H1 (cell line): ENCODE data around the gene SLC25A22. TPM values are rescaled to one million over a fixed set of nuclear protein-coding genes. Genes with fewer than 3 reads are reported as not detected.

ENCODE experiments used
- CTCF ChIA-PET: fragments of 300-600 bp; sonication (Branson Sonifier 250); formaldehyde crosslinking; loops from one replicate; lab custom pipeline; 2021; ENCODE audit not compliant: partially characterized antibody; lab: Charles Lee
- POLR2A ChIA-PET: fragments of 300-600 bp; sonication (Branson Sonifier 250); formaldehyde crosslinking; loops from one replicate; lab custom pipeline; 2021; ENCODE audit warnings: inconsistent platforms; ENCODE audit not compliant: partially characterized antibody; lab: Charles Lee
- DNase-seq, 2 experiments: peaks; one replicate each; pipeline versions ENCODE4 v3.0.0 to v3.0.0-alpha.2; 2010 to 2022; ENCODE audit warnings: low spot score in 2 of 2, low read depth in 1 of 2, mixed read lengths in 1 of 2
- FAIRE-seq: peaks from 2 replicates; lab custom pipeline; 2011; peaks lifted over from hg19 to GRCh38; lab: Jason Lieb, UNC
- H2AFZ ChIP-seq: 2 replicates; pipeline ENCODE4 v1.8.1; 2012; ENCODE audit warnings: low read length, inconsistent platforms
- H2AK5ac ChIP-seq: 2 replicates; pipeline ENCODE4 v1.6.1; 2013; ENCODE audit warnings: low read depth, low read length
- H2BK120ac ChIP-seq: replicated peaks from 2 replicates; pipeline ENCODE3; 2013; ENCODE audit warnings: low read depth, low read length, inconsistent platforms
- H2BK12ac ChIP-seq: 2 replicates; pipeline ENCODE4 v1.6.1; 2013; ENCODE audit warnings: low read depth, low read length
- H2BK15ac ChIP-seq: 2 replicates; pipeline ENCODE4 v1.6.1; 2013; ENCODE audit warnings: low read length
- H2BK20ac ChIP-seq: 2 replicates; pipeline ENCODE4 v1.6.1; 2013; ENCODE audit warnings: low read length
- H2BK5ac ChIP-seq: 2 replicates; pipeline ENCODE4 v1.6.1; 2013; ENCODE audit warnings: low read depth, low read length
- H3K14ac ChIP-seq: 2 replicates; pipeline ENCODE4 v1.6.1; 2013; ENCODE audit warnings: inconsistent platforms; ENCODE audit not compliant: insufficient read length
- H3K18ac ChIP-seq: 2 replicates; pipeline ENCODE4 v1.6.1; 2013; ENCODE audit warnings: low read length; ENCODE audit errors: extremely low read depth
- H3K23ac ChIP-seq: 2 replicates; pipeline ENCODE4 v1.6.1; 2013; ENCODE audit warnings: inconsistent platforms; ENCODE audit not compliant: insufficient read length
- H3K23me2 ChIP-seq: 2 replicates; pipeline ENCODE4 v1.6.1; 2013; ENCODE audit warnings: low read depth, low read length
- H3K27ac ChIP-seq: 2 replicates; pipeline ENCODE4 v1.6.1; 2011; ENCODE audit warnings: low read depth, low read length, inconsistent platforms
- H3K27me3 ChIP-seq, 4 experiments: replicated peaks in 1 of 4; 1 replicate in 1 of 4; 2 replicates in 3 of 4; pipeline versions ENCODE4 v1.6.1 to v1.8.1; 2011 to 2013; ENCODE audit warnings: low read length in 3 of 4, mild to moderate bottlenecking in 3 of 4, inconsistent platforms in 2 of 4, mixed read lengths in 2 of 4, moderate library complexity in 1 of 4; ENCODE audit not compliant: control insufficient read depth in 3 of 4, insufficient read depth in 3 of 4; ENCODE audit errors: extremely low read depth in 1 of 4
- H3K36me3 ChIP-seq, 4 experiments: 2 replicates each; pipeline versions ENCODE4 v1.6.1 to v1.8.1; 2011 to 2013; ENCODE audit warnings: mild to moderate bottlenecking in 4 of 4, low read length in 3 of 4, moderate library complexity in 2 of 4, control low read depth in 1 of 4, inconsistent platforms in 1 of 4; ENCODE audit not compliant: insufficient read depth in 4 of 4, control insufficient read depth in 2 of 4
- H3K4ac ChIP-seq: replicated peaks from 2 replicates; pipeline ENCODE3; 2013; ENCODE audit warnings: low read length, low read depth, mixed read lengths, inconsistent platforms; ENCODE audit not compliant: insufficient read length
- H3K4me1 ChIP-seq, 4 experiments: replicated peaks in 1 of 4; 1 replicate in 1 of 4; 2 replicates in 3 of 4; pipeline versions ENCODE4 v1.6.1 to v1.8.1; 2011 to 2013; ENCODE audit warnings: low read length in 3 of 4, inconsistent platforms in 2 of 4, mixed read lengths in 1 of 4; ENCODE audit not compliant: insufficient read depth in 4 of 4, control insufficient read depth in 3 of 4
- H3K4me2 ChIP-seq, 2 experiments: 2 replicates each; pipeline versions ENCODE4 v1.6.1 to v1.8.1; 2011 to 2013; ENCODE audit warnings: low read depth in 2 of 2, low read length in 2 of 2, control low read depth in 1 of 2, inconsistent platforms in 1 of 2, mild to moderate bottlenecking in 1 of 2; ENCODE audit not compliant: insufficient read depth in 1 of 2
- H3K4me3 ChIP-seq, 4 experiments: fragments of 200-600, 300-600 bp in 1 of 4; sonication (generic), shearing (Covaris generic), sonication (Bioruptor Twin) in 1 of 4; 2 replicates each; pipeline versions ENCODE4 v1.5.1 to v1.8.1; 2011 to 2016; ENCODE audit warnings: low read length in 4 of 4, low read depth in 3 of 4, control low read depth in 2 of 4, inconsistent platforms in 2 of 4, mild to moderate bottlenecking in 2 of 4, mixed read lengths in 1 of 4, moderate library complexity in 1 of 4; ENCODE audit not compliant: insufficient read depth in 2 of 4; ENCODE audit errors: extremely low read depth in 1 of 4
- H3K56ac ChIP-seq: replicated peaks from 2 replicates; pipeline ENCODE3; 2013; ENCODE audit warnings: low read depth, mild to moderate bottlenecking, mixed read lengths, low read length, inconsistent platforms; ENCODE audit not compliant: insufficient read length
- H3K79me1 ChIP-seq: 2 replicates; pipeline ENCODE4 v1.6.1; 2013; ENCODE audit warnings: low read depth, low read length, control low read depth
- H3K79me2 ChIP-seq, 2 experiments: 2 replicates each; pipeline versions ENCODE4 v1.6.1 to v1.8.1; 2012 to 2013; ENCODE audit warnings: low read length in 2 of 2, mild to moderate bottlenecking in 2 of 2, inconsistent platforms in 1 of 2; ENCODE audit not compliant: insufficient read depth in 2 of 2, control insufficient read depth in 1 of 2
- H3K9ac ChIP-seq, 4 experiments: replicated peaks in 1 of 4; 1 replicate in 1 of 4; 2 replicates in 3 of 4; pipeline versions ENCODE4 v1.6.1 to v1.8.1; 2011 to 2013; ENCODE audit warnings: low read depth in 3 of 4, low read length in 3 of 4, control low read depth in 2 of 4, mild to moderate bottlenecking in 2 of 4, moderate library complexity in 2 of 4, inconsistent platforms in 1 of 4; ENCODE audit errors: extremely low read depth in 1 of 4
- H3K9me3 ChIP-seq, 2 experiments: 2 replicates each; pipeline versions ENCODE4 v1.6.1 to v1.8.1; 2012 to 2013; ENCODE audit warnings: mild to moderate bottlenecking in 2 of 2, moderate library complexity in 2 of 2, control low read depth in 1 of 2, inconsistent platforms in 1 of 2, low read depth in 1 of 2, low read length in 1 of 2, mixed read lengths in 1 of 2; ENCODE audit not compliant: insufficient read depth in 2 of 2
- H4K20me1 ChIP-seq, 2 experiments: replicated peaks in 1 of 2; 2 replicates each; pipeline versions ENCODE3 to v1.8.1; 2011 to 2013; ENCODE audit warnings: inconsistent platforms in 2 of 2, low read length in 2 of 2, mild to moderate bottlenecking in 1 of 2; ENCODE audit not compliant: insufficient read depth in 2 of 2, control insufficient read depth in 1 of 2
- H4K5ac ChIP-seq: 2 replicates; pipeline ENCODE4 v1.6.1; 2013; ENCODE audit warnings: low read length, low read depth, mixed read lengths, inconsistent platforms; ENCODE audit not compliant: insufficient read length
- H4K8ac ChIP-seq: 2 replicates; pipeline ENCODE4 v1.8.0; 2013; ENCODE audit warnings: mild to moderate bottlenecking, moderate library complexity, low read length, inconsistent platforms; ENCODE audit not compliant: insufficient read depth; ENCODE audit errors: extremely low read depth
- H4K91ac ChIP-seq: replicated peaks from 2 replicates; pipeline ENCODE3; 2013; ENCODE audit warnings: low read length, mixed read lengths, inconsistent platforms; ENCODE audit not compliant: insufficient read length
- CTBP2 ChIP-seq: IDR thresholded peaks from 2 replicates; pipeline ENCODE4 v1.7.0; 2011; ENCODE audit warnings: borderline replicate concordance, mild to moderate bottlenecking, moderate library complexity, mixed read lengths, low read length; ENCODE audit not compliant: insufficient read depth, insufficient read length
- RXRA ChIP-seq: IDR thresholded peaks from 2 replicates; pipeline ENCODE4 v1.6.1; 2011; ENCODE audit warnings: low read depth, mild to moderate bottlenecking, low read length, moderate library complexity; ENCODE audit not compliant: insufficient read depth
- WGBS, 2 experiments: shearing (Covaris generic) in 1 of 2; methylation state at CpG; one replicate each; pipeline versions ENCODE4 v1.1.6 to v1.1.7; 2013 to 2015; ENCODE audit warnings: low lambda C conversion rate in 2 of 2, mixed read lengths in 2 of 2, inconsistent platforms in 1 of 2, low coverage in 1 of 2, missing lambda C conversion rate in 1 of 2; ENCODE audit not compliant: insufficient replicate concordance in 2 of 2, insufficient coverage in 1 of 2, insufficient read length in 1 of 2; ENCODE audit errors: extremely low coverage in 1 of 2, missing lambda C conversion rate in 1 of 2; 5-methylcytosine and 5-hydroxymethylcytosine counted together
- polyA plus RNA-seq, 7 experiments: library from polyadenylated mRNA; depleted of rRNA in 3 of 7; stranded (reverse) in 5 of 7; unstranded in 2 of 7; fragments of >200 nt in 5 of 7; fragments of 200-250 nt in 2 of 7; gene quantifications; 1 replicate in 5 of 7; 2 replicates in 1 of 7; 4 replicates in 1 of 7; pipeline versions ENCODE4 v1.2.1 to v1.2.3, GENCODE V29; 2011 to 2013; ENCODE audit warnings: missing spikeins in 2 of 7, mixed read lengths in 2 of 7
- total RNA-seq: library from RNA; stranded (reverse); fragmentation: NEBNext Ultra II Directional; extraction: Animal tissue kit (Norgen Biotek cat#: 25700); gene quantifications from 2 replicates; pipeline ENCODE4 v1.2.1, GENCODE V29; 2021

Gene SLC25A22
- total and polyA plus RNA-seq, 2 of the 8 experiments (the other 6 are each of a cell fraction or from before 2014, with no cell fraction given), result 31.5 to 48.0 TPM

- TF ChIP-seq RXRA (no peak), CTBP2 (no peak)
- Histone ChIP-seq H2BK15ac (no peak overlapping the region), H4K20me1 (peaks cover 0 to 8% of the 10 kb centered on the region in 2 experiments), H2BK20ac (no peak overlapping the region), H3K4me2 (no peak overlapping the region), H3K23ac (no peak overlapping the region), H3K27ac (no peak overlapping the region), H3K23me2 (peaks cover 13% of the 10 kb centered on the region), H2BK120ac (no peak overlapping the region), H2BK5ac (no peak overlapping the region), H3K18ac (no peak overlapping the region), H3K79me1 (peaks cover 2% of the 10 kb centered on the region; the same call in 1 of the 2 replicates), H3K4me3 (no peak overlapping the region), H3K4ac (no peak overlapping the region), H4K8ac (no peak overlapping the region), H2BK12ac (no peak overlapping the region), H3K27me3 (no peaks in the 10 kb centered on the region; a peak in 1 of 7 replicates), H2AK5ac (no peak overlapping the region), H3K56ac (no peak overlapping the region), H3K36me3 (peaks cover 3 to 30% (median 6%) of the 10 kb centered on the region in 4 experiments; a peak in 5 of 8 replicates), H3K9me3 (no peaks in the 10 kb centered on the region), H3K4me1 (peaks cover 0 to 12% (median 7%) of the 10 kb centered on the region in 4 experiments; a peak in 5 of 7 replicates), H3K14ac (no peak overlapping the region), H2AFZ (no peak overlapping the region), H4K5ac (no peak overlapping the region), H4K91ac (no peak overlapping the region), H3K79me2 (no peaks in the 10 kb centered on the region; a peak in 1 of 4 replicates), H3K9ac (no peak overlapping the region)
- CTCF ChIA-PET, result interaction anchor here (0.8 to 1.4 kb wide), 3 partner anchors 27 to 74 kb away, joined by 3 read pairs; no protein-coding TSS in a partner anchor
- POLR2A ChIA-PET, result interaction anchor here (0.9 to 53.0 kb wide), 5 partner anchors 12 to 163 kb away, joined by 3 to 1917 read pairs (median 11); partner anchors contain the start of genes CD151, CEND1, CRACR2B and PNPLA2
- WGBS, 2 experiments, result 91% methylated on average over 20 of the region's 21 CpGs; no CpG with 5 or more reads in 1 of the 2 experiments
- DNase-seq, result no peak
- FAIRE-seq, result no peak
Observed at GRCh38 chr11:802018-802617, 4.0 kb upstream of the SLC25A22 start.
